ENCODE results near the gene TPPP3.
A peak's percentile ranks its signal among the peaks of the same experiment; 100 is the strongest.

The TPPP3 gene

GRCh38 chr16:67411339-67411738 lies 18.0 kb upstream of the TPPP3 start:
- no peak for TF ChIP-seq CTCF (conservative IDR thresholded peaks at IDR 0.05; ENCODE audit: low read length)
- DNase-seq (ENCODE audit: low read depth) = no peak
- H3K4me3 ChIP-seq (ENCODE audit: low read length) = no peak overlapping the region

- no peak overlapping the region for H3K4me3 ChIP-seq (ENCODE audit: low read length)
- no peak for DNase-seq (ENCODE audit: low read depth)
- no peak for TF ChIP-seq CTCF (conservative IDR thresholded peaks at IDR 0.05; ENCODE audit: low read length)
Observed at GRCh38 chr16:67409631-67410030, 16.3 kb upstream of the TPPP3 start.

- no peak overlapping the region for H3K4me3 ChIP-seq (ENCODE audit: low read length)
- DNase-seq (ENCODE audit: low read depth) = no peak
- peak; percentile 23 for TF ChIP-seq CTCF (conservative IDR thresholded peaks at IDR 0.05; ENCODE audit: low read length)
Observed at GRCh38 chr16:67407788-67408452, 14.6 kb upstream of the TPPP3 start.

GRCh38 chr16:67407176-67407787 lies 14.0 kb upstream of the TPPP3 start:
- peak; percentile 49 for DNase-seq (ENCODE audit: low read depth)
- TF ChIP-seq CTCF (conservative IDR thresholded peaks at IDR 0.05; ENCODE audit: low read length) = no peak

GRCh38 chr16:67406111-67406971 lies 13.0 kb upstream of the TPPP3 start:
- H3K4me3 ChIP-seq (ENCODE audit: low read length) = peak overlapping the region; percentile 26; the same call in 1 of the 2 replicates
- TF ChIP-seq CTCF (conservative IDR thresholded peaks at IDR 0.05; ENCODE audit: low read length) = 0 out of 2 replicates have a peak, but pooled peaks have one; percentile 1
- peak; percentile 88 for DNase-seq (ENCODE audit: low read depth)

More at GRCh38 chr16:67407176-67407787, 14.0 kb upstream of the TPPP3 start:
- H3K4me3 ChIP-seq (ENCODE audit: low read length) = no peak overlapping the region

GRCh38 chr16:67405336-67405735 lies 12.0 kb upstream of the TPPP3 start:
- H3K4me3 ChIP-seq (ENCODE audit: low read length) = no peak overlapping the region
- no peak for TF ChIP-seq CTCF (conservative IDR thresholded peaks at IDR 0.05; ENCODE audit: low read length)
- DNase-seq (ENCODE audit: low read depth) = no peak

Data from AG10803 (cell line).